K562 (cell line): ENCODE results near the gene AARS1. TPM values are rescaled to one million over a fixed set of nuclear protein-coding genes. Genes with fewer than 3 reads are reported as not detected.
A peak's percentile ranks its signal among the peaks of the same experiment; 100 is the strongest.

Source experiments
- ATF7 ChIP-seq: fragments of 450-650 bp; IDR thresholded peaks from 2 replicates; pipeline ENCODE4 v1.7.1; 2014; ENCODE audit warnings: mild to moderate bottlenecking, moderate library complexity
- DPF2 ChIP-seq: fragments of 450-650 bp; IDR thresholded peaks from 2 replicates; pipeline ENCODE4 v1.6.1; 2016
- HDGF ChIP-seq: fragments of 450-650 bp; IDR thresholded peaks from 2 replicates; pipeline ENCODE4 v1.6.1; 2016
- HOXB6 ChIP-seq: fragments of 250-450 bp; sonication (Bioruptor Pico); IDR thresholded peaks from 2 replicates; pipeline ENCODE4 v1.5.1; 2022; ENCODE audit warnings: mild to moderate bottlenecking, borderline replicate concordance
- KDM1A ChIP-seq, 2 experiments: fragments of 450-650 bp; IDR thresholded peaks; 2 replicates each; pipeline ENCODE4 v1.6.1; 2016; ENCODE audit warnings: mild to moderate bottlenecking in 2 of 2
- KLF6 ChIP-seq: fragments of 250-450 bp; sonication (Bioruptor Pico); IDR thresholded peaks from 2 replicates; pipeline ENCODE4 v1.4.0; 2020; ENCODE audit warnings: mild to moderate bottlenecking, moderate library complexity, borderline replicate concordance
- POLR2G ChIP-seq: fragments of 200-400 bp; formaldehyde crosslinking; IDR thresholded peaks from 2 replicates; pipeline ENCODE4 v1.6.1; 2017; ENCODE audit warnings: low read depth, mild to moderate bottlenecking, antibody characterized with exemption, low read length, moderate library complexity
- SMAD4 ChIP-seq: fragments of 250-450 bp; sonication (Bioruptor Pico); conservative IDR thresholded peaks from 2 replicates; pipeline ENCODE4 v1.8.0; 2021; ENCODE audit warnings: inconsistent platforms, mild to moderate bottlenecking, moderate library complexity
- SMARCC2 ChIP-seq: fragments of 450-650 bp; IDR thresholded peaks from 2 replicates; pipeline ENCODE4 v1.6.1; 2017; ENCODE audit warnings: antibody characterized with exemption, moderate library complexity, mild to moderate bottlenecking, low read depth
- TCFL5 ChIP-seq: fragments of 250-450 bp; sonication (Bioruptor Pico); conservative IDR thresholded peaks from 2 replicates; pipeline ENCODE4 v1.6.1; 2021; ENCODE audit warnings: mild to moderate bottlenecking, moderate library complexity, matching md5 sums
- THRAP3 ChIP-seq: fragments of 450-650 bp; IDR thresholded peaks from 2 replicates; pipeline ENCODE4 v1.6.1; 2016; ENCODE audit warnings: mild to moderate bottlenecking, inconsistent platforms, borderline replicate concordance
- ZNF347 ChIP-seq: fragments of 450-650 bp; formaldehyde crosslinking; IDR thresholded peaks from 2 replicates; pipeline ENCODE4 v1.4.0; 2020; ENCODE audit warnings: low read depth, mild to moderate bottlenecking, moderate library complexity
- polyA plus RNA-seq, 8 experiments: library from polyadenylated mRNA; depleted of rRNA in 4 of 8; stranded (reverse) in 5 of 8; unstranded in 3 of 8; fragments of >200 nt; fragmentation: Nextera tagmentation in 2 of 8; fragmentation: Illumina TruSeq in 1 of 8; extraction: Ambion mirVana in 2 of 8; extraction: Trizol in 1 of 8; gene quantifications; 2 replicates each; pipeline versions ENCODE4 v1.2.1 to v1.2.3, GENCODE V29; 2011 to 2014; ENCODE audit warnings: inconsistent platforms in 1 of 8, missing spikeins in 1 of 8
- total RNA-seq, 7 experiments: library from RNA; depleted of rRNA in 6 of 7; stranded (reverse); fragments of >200 nt in 6 of 7; fragmentation: Illumina TruSeq in 2 of 7; extraction: Trizol in 2 of 7; gene quantifications; 2 replicates each; pipeline versions ENCODE4 v1.2.1 to v1.2.3, GENCODE V29; 2011 to 2021; ENCODE audit warnings: low replicate concordance in 1 of 7
- TF ChIP-seq, protein P1 (sequence below): sonication (generic); formaldehyde crosslinking; IDR thresholded peaks from 2 replicates; pipeline ENCODE4 v1.8.0; 2022; ENCODE audit warnings: missing genetic modification reagents, mild to moderate bottlenecking, borderline replicate concordance
- TF ChIP-seq, protein P2 (sequence below), 3 experiments: IDR thresholded peaks in 2 of 3; conservative IDR thresholded peaks in 1 of 3; 2 replicates each; pipeline ENCODE4 v1.5.1; 2011 to 2012; ENCODE audit warnings: low read length in 3 of 3, mild to moderate bottlenecking in 3 of 3, control low read depth in 2 of 3, improper control_type of control experiment in 1 of 3, inconsistent platforms in 1 of 3, low read depth in 1 of 3, mixed read lengths in 1 of 3, moderate library complexity in 1 of 3; ENCODE audit not compliant: insufficient read depth in 2 of 3
- TF ChIP-seq, protein P3 (sequence below): sonication (generic); formaldehyde crosslinking; IDR thresholded peaks from 2 replicates; pipeline ENCODE4 v1.8.0; 2022; ENCODE audit warnings: mild to moderate bottlenecking, missing genetic modification reagents
- TF ChIP-seq, protein P4 (sequence below): fragments of 450-650 bp; formaldehyde crosslinking; IDR thresholded peaks from 2 replicates; pipeline ENCODE4 v1.4.0; 2022; ENCODE audit warnings: mild to moderate bottlenecking, moderate library complexity
- TF ChIP-seq, protein P5 (sequence below): fragments of 250-450 bp; sonication (Bioruptor Pico); IDR thresholded peaks from 2 replicates; pipeline ENCODE4 v1.5.0; 2022; ENCODE audit warnings: mild to moderate bottlenecking

Gene AARS1
- total and polyA plus RNA-seq, 9 of the 15 experiments (the other 6 are each of a cell fraction or from before 2014, with no cell fraction given), result 50.1 to 235 (median 174) TPM

DNA sequence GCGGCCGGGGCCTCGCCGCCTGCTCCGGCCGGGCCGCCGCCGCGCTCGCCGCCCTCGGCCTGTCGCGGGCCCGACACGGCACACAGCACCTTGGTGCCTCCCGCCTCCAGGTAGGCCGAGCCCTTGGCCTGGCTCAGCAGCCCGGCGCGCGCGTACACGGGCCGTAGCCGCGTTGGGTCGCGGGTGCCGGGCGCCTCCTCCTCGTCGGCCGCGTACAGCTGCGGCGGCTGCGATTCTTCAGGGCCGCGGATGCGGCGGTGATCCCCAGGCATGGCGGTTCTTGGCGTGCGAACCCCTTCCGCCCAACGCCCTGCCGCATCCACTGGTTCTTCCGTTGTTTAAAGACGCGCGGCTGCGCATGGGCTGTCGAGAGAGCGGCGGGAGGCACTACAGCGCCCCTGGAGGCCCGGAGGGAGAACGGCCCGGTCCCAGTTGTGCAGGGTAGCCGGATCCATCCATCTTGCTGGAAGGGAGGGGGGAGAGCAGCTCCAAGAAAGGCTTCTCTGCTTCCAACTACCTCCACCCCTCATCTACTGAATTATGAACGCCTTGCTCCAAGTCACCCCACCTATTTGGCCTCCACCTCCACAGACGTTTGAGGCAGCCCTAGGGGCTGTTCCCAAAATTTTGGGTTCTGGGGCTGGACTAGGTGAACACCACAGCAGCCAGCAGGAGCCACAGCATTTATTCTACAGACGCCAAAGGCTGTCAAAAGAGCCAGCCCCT is 37.5 kb downstream of the AARS1 start, which contains the start of gene EXOSC6 (continued):
- TF ChIP-seq, protein P1, sequence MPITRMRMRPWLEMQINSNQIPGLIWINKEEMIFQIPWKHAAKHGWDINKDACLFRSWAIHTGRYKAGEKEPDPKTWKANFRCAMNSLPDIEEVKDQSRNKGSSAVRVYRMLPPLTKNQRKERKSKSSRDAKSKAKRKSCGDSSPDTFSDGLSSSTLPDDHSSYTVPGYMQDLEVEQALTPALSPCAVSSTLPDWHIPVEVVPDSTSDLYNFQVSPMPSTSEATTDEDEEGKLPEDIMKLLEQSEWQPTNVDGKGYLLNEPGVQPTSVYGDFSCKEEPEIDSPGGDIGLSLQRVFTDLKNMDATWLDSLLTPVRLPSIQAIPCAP, result no peak
- TF ChIP-seq, protein P2, sequence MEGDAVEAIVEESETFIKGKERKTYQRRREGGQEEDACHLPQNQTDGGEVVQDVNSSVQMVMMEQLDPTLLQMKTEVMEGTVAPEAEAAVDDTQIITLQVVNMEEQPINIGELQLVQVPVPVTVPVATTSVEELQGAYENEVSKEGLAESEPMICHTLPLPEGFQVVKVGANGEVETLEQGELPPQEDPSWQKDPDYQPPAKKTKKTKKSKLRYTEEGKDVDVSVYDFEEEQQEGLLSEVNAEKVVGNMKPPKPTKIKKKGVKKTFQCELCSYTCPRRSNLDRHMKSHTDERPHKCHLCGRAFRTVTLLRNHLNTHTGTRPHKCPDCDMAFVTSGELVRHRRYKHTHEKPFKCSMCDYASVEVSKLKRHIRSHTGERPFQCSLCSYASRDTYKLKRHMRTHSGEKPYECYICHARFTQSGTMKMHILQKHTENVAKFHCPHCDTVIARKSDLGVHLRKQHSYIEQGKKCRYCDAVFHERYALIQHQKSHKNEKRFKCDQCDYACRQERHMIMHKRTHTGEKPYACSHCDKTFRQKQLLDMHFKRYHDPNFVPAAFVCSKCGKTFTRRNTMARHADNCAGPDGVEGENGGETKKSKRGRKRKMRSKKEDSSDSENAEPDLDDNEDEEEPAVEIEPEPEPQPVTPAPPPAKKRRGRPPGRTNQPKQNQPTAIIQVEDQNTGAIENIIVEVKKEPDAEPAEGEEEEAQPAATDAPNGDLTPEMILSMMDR (IDR thresholded peaks at IDR 0.05 in 2 of 3, conservative IDR thresholded peaks at IDR 0.05 in 1 of 3; ENCODE audit: insufficient read depth in 2 of 3, low read depth in 1 of 3, low read length in 3 of 3), result peak; percentile 91 to 95 (median 92)
- TF ChIP-seq ATF7 (peak; percentile 97), THRAP3 (peak; percentile 95), ZNF347 (CRISPR knock-in tag) (no peak), DPF2 (no peak), TCFL5 (0 out of 2 replicates have a peak, but pooled peaks have one; percentile 12), POLR2G (peak; percentile 86), HOXB6 (peak; percentile 77; the same call in 1 of the 2 replicates), SMAD4 (CRISPR knock-in tag) (peak; percentile 60; the same call in 1 of the 2 replicates), KDM1A (IDR thresholded peaks at IDR 0.05) (no peak), SMARCC2 (no peak), HDGF (no peak), KLF6 (no peak)
- TF ChIP-seq, protein P3, sequence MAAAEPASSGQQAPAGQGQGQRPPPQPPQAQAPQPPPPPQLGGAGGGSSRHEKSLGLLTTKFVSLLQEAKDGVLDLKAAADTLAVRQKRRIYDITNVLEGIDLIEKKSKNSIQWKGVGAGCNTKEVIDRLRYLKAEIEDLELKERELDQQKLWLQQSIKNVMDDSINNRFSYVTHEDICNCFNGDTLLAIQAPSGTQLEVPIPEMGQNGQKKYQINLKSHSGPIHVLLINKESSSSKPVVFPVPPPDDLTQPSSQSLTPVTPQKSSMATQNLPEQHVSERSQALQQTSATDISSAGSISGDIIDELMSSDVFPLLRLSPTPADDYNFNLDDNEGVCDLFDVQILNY (CRISPR knock-in tag), result 0 out of 2 replicates have a peak, but pooled peaks have one; percentile 25
- TF ChIP-seq, protein P4, sequence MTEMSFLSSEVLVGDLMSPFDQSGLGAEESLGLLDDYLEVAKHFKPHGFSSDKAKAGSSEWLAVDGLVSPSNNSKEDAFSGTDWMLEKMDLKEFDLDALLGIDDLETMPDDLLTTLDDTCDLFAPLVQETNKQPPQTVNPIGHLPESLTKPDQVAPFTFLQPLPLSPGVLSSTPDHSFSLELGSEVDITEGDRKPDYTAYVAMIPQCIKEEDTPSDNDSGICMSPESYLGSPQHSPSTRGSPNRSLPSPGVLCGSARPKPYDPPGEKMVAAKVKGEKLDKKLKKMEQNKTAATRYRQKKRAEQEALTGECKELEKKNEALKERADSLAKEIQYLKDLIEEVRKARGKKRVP (CRISPR knock-in tag), result peak; percentile 74; the same call in 1 of the 2 replicates
- TF ChIP-seq, protein P5, sequence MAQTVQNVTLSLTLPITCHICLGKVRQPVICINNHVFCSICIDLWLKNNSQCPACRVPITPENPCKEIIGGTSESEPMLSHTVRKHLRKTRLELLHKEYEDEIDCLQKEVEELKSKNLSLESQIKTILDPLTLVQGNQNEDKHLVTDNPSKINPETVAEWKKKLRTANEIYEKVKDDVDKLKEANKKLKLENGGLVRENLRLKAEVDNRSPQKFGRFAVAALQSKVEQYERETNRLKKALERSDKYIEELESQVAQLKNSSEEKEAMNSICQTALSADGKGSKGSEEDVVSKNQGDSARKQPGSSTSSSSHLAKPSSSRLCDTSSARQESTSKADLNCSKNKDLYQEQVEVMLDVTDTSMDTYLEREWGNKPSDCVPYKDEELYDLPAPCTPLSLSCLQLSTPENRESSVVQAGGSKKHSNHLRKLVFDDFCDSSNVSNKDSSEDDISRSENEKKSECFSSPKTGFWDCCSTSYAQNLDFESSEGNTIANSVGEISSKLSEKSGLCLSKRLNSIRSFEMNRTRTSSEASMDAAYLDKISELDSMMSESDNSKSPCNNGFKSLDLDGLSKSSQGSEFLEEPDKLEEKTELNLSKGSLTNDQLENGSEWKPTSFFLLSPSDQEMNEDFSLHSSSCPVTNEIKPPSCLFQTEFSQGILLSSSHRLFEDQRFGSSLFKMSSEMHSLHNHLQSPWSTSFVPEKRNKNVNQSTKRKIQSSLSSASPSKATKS (CRISPR knock-in tag), result peak; percentile 86
